GM21723 (cell line): ENCODE results near the gene SGCD.

Source experiments
- ATAC-seq: cut with Tn5 transposase; IDR thresholded peaks from one replicate; pipeline ENCODE4 v1.9.1; 2021; ENCODE audit warnings: mild to moderate bottlenecking, moderate library complexity; ENCODE audit not compliant: unreplicated experiment

The SGCD gene

GRCh38 chr5:156451505-156451904 is 124.5 kb downstream of the SGCD start:
- ATAC-seq: no peak

- peak; percentile 71 for ATAC-seq
These were observed 129.9 kb downstream of the SGCD start for GRCh38 chr5:156456857-156457256.

GRCh38 chr5:156459812-156460385 is 132.9 kb downstream of the SGCD start:
- ATAC-seq: no peak

- ATAC-seq: no peak
These were observed 133.5 kb downstream of the SGCD start for GRCh38 chr5:156460471-156460870.

- no peak for ATAC-seq
These were observed 139.9 kb downstream of the SGCD start for GRCh38 chr5:156466871-156467270.

- ATAC-seq: no peak
These were observed 142.7 kb downstream of the SGCD start for GRCh38 chr5:156469636-156470035.

- ATAC-seq: no peak
These were observed 144.9 kb downstream of the SGCD start for GRCh38 chr5:156471893-156472292.

GRCh38 chr5:156473269-156473908 is 146.4 kb downstream of the SGCD start:
- no peak for ATAC-seq

- no peak for ATAC-seq
These were observed 147.3 kb downstream of the SGCD start for GRCh38 chr5:156474251-156474650.

GRCh38 chr5:156475182-156476157 is 148.5 kb downstream of the SGCD start:
- ATAC-seq: no peak

GRCh38 chr5:156476158-156476551 is 149.2 kb downstream of the SGCD start:
- no peak for ATAC-seq

- ATAC-seq: no peak
These were observed 149.7 kb downstream of the SGCD start for GRCh38 chr5:156476678-156477077.

GRCh38 chr5:156477196-156477595 is 150.2 kb downstream of the SGCD start:
- no peak for ATAC-seq

GRCh38 chr5:156479849-156480248 is 152.9 kb downstream of the SGCD start:
- no peak for ATAC-seq

GRCh38 chr5:156481741-156482140 is 154.8 kb downstream of the SGCD start:
- ATAC-seq: no peak

- no peak for ATAC-seq
These were observed 155.9 kb downstream of the SGCD start for GRCh38 chr5:156482818-156483217.

GRCh38 chr5:156486394-156487238 is 159.7 kb downstream of the SGCD start:
- no peak for ATAC-seq

- ATAC-seq: no peak
These were observed 164.8 kb downstream of the SGCD start for GRCh38 chr5:156491766-156492165.

GRCh38 chr5:156496291-156496690 is 169.3 kb downstream of the SGCD start:
- no peak for ATAC-seq

GRCh38 chr5:156497804-156498208 is 170.8 kb downstream of the SGCD start:
- no peak for ATAC-seq
